Left renal pelvis (tissue), 4 donors: ENCODE results near the gene BRSK2. TPM values are rescaled to one million over a fixed set of nuclear protein-coding genes. Genes with fewer than 3 reads are reported as not detected.

ENCODE experiments used
- DNase-seq, 4 donors: peaks; one replicate each; pipeline ENCODE4 v3.0.0-alpha.2; 2013; ENCODE audit warnings: low read depth in 4 of 4, low spot score in 3 of 4
- polyA plus RNA-seq, 4 donors: library from polyadenylated mRNA; unstranded; fragments of 120-200 nt; gene quantifications; one replicate each; pipeline ENCODE4 v1.2.1, GENCODE V29; 2013; ENCODE audit not compliant: insufficient read length in 4 of 4

BRSK2 gene
- polyA plus RNA-seq, 4 donors = 0.64 to 1.1 (median 0.89) TPM

DNA sequence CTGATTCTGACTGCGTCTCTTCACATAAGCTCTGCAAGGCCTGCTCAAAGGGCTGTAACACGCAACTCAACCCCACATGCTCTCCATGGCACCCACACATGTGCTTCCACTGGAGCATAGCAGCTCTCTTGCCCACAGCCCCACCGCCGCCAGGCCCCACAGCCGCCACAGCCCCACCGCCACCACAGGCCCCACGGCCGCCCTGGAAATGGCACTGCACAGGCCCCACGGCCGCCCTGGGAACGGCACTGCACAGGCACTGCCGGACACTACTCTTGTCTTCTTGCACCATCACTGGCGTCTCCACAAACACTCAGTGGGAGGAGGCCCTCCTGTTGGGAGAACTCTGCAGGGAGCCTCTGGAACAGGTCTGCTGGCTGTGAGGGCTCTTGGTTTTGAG, 88.3 kb downstream of the BRSK2 start:
- DNase-seq = no peak

- DNase-seq = no peak
These were observed 88.8 kb downstream of the BRSK2 start for GRCh38 chr11:1478544-1478943.

DNA sequence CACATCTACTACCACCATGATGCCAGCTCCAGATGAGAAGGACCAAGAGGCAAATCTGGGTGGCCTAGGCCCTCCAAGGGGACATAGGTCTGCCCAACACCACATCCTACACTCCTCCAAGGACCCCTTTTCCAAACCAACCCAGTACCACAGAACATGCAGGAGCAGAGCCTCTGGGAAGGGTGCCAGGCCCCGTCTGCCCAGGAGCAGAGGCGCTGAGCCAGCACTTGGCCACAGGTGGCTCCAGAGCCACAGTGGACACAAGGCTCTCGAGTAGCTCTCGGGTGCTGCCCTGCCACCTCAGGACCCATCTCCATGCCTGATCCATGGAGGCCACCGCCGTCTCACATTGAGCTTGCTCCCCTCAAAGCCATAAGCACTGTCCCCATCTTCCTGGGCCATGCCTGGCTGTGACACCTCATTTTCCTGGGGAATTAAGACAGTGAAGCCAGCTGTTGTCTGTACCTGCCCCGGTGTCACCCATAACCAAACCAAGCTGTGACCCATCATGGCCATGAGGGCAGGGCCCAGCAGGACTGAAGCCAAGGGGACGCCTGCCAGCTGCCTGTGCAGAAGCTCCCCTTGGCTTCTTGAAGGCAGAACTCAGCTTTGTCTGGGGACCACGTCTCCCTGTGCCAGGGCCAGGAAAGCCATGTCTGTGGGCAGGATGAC, 89.4 kb downstream of the BRSK2 start:
- DNase-seq = no peak

- no peak for DNase-seq
These were observed 90.0 kb downstream of the BRSK2 start for GRCh38 chr11:1479678-1480118.

DNA sequence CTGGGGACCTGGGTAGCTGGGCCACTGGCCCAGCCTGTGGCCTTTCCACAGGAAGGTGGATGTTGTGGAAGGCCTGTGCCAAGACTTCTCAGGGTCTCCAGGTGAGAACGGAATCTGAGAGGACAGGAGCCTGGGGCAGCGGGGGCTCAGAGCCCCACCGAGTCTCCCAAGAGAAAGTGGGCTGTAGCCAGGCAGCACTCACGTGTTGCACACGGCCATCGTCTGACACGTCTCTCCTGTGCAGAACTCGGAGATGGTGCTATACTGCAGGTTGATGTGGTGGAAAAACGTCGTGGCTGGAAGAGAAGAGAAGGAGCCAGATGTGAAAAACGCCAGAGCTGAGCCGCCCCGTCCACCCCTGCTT, 90.4 kb downstream of the BRSK2 start:
- no peak for DNase-seq

GRCh38 chr11:1480555-1481482, 91.1 kb downstream of the BRSK2 start:
- DNase-seq = no peak

- no peak for DNase-seq
These were observed 91.7 kb downstream of the BRSK2 start for GRCh38 chr11:1481483-1481825.

DNA sequence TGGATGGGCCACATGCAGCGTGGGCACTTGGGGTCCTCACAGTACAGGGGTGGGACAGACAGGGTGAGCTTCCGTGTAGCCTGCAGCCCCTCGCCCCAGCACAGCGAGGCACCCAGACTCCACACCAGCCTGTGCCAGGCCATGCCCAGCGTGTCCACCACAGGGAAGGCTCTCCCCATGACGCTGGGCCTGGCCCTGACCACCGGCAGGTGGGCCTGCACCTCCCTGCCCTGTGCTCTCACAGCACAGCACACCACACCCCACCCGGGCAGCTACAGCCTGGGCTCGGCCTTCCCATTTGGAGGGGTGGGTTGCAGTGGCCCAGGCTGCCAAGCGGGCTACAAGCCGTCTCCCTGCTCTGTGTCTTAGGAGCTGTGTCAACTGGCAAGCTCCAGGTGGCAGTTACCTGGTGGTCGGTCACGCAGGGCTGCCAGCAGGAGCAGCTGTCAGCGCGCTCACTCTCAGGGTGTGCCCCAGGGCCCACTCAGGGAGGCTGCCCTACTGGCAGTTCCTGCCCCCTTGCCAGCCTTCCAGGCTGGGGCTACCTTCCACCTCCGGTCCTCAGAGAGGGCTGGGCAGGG, 92.2 kb downstream of the BRSK2 start:
- no peak for DNase-seq

DNA sequence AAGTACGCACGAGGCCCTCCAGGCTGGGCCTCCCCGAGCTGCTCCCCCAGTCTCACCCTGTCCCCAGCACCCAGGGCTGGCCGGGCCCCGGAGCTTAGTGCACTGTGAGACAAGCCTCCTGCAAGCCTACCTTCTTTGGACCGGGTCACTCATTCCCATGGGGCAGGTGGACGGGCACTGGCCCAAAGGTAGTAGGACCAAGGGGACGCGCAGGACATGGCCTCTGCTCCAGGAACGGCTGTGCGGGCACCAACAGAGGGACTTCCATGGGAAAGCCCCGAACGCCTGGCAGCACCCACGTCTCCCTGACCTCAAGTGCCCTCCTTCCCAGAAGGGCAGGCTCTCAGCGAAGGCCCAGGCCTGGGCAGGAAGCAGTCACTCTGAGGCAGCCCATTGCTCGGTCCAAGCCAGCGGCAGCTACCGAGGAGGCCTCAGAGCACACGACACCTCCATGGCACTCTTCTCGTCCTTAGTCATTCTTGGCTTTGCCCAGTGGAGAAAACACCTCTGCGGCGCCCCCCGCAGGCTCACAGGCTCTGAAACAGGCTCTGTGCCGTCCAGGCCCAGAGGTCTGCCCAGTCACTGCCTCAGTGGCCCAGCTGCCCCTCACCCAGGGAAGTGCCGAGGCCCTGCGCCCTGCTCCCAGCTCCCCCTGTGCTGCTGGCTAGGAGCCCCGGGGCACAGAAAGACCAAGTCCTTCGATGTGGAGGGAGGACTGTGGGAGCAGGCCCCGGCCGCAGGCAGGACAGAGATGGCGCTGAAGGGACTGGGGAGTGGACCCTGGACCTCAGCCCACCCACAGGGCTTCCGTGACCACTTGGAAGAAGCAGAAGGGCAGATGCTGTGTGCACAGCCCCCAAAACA, 93.1 kb downstream of the BRSK2 start:
- no peak for DNase-seq

DNA sequence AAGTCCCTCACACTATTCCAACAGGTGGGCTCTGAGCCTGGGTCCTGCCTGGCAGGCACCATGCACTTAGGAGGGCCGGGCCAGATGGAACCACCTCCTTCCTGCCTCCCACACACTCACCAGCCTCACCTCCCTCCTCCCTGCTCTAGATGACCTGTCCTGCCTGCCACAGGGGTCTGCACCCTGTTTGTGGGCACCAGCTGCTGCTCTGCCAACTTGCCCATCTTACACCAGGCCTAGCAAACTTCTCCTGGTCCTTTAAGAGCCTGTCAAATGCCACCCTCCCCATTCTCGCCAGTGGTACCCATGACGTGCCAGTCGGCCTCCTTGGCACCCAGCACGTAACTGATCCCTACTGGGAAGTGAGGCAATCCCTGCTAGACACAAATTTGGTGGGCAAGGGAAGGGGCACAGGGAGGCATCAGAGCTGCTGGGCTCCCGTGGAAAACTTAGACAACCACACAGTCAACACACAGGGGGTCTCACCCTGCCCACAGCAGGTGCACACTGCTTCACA, 93.8 kb downstream of the BRSK2 start:
- DNase-seq = no peak

DNA sequence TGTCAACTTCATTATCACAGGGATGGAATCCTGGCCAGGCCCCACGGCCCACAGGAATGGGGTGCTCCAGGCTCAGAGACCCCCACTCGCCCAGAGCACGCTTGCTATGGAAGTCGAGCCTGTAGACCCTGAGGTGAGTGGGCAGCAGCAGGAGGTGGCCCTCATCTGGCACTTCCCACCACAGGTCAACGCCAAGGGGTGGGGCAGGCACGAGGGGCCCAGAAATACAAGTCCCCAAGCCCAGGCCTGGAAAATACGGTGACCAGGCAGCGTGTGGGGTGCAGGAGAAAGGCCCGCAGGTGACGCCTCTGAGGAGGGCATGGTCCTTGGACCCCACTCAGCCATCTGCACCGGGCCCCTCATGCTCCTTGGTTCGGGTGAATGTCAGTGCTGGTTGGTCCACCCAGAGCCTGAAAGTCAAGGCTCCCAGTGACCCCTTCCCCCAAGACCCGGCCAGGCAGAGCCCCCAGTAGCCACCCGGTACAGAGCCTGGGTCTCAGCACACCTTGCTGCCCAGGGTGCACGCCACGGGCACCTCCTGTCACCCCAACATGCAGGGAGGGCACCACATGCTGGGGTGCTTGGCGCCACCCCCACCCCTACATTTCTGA, 94.4 kb downstream of the BRSK2 start:
- DNase-seq = no peak

DNA sequence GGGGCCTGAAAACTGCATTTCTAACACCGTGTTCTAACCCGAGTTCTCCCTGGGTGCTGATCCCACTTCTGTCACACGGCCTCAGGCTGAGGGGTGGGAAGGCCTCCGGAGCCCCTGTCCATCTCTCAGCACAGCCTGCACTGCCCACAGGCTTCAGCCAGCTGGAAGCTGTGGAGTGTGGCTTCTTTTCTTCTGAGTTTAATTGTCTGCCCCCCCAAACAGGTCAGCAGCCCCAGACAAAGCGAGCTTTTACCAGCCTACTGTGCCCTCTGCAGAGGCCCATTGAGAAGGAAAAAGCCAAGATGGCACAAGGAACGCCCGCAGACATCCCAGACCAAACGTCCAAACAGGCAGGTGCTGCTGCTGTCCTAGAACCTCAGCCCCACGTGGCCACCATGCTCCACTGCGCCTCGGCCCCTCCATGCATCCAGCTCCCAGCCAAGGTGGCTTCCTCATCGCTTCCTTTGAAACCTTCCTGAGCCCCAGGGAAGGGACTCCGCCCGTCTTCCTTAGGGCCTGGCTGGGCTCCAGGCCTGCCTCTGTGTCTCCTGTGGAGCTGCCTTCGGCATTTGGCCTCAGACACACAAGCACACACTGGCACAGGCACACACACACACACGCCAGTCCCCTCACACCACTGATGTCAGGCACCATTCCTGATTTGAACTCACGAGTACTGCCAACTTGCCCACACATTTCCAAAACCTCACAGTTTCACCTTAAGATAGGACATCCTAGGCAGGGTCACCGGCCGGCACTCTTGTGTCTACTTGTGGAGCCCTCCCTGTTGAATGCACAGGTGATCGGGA, 95.2 kb downstream of the BRSK2 start:
- DNase-seq = no peak

- no peak for DNase-seq
These were observed 95.8 kb downstream of the BRSK2 start for GRCh38 chr11:1485504-1485885.

GRCh38 chr11:1486054-1486825, 96.5 kb downstream of the BRSK2 start, which contains the start of gene MOB2:
Gene MOB2, minus strand, starts transcription at chr11:1486779. Its CDS starts 223 bp downstream, at chr11:1486556.
- DNase-seq = no peak

DNA sequence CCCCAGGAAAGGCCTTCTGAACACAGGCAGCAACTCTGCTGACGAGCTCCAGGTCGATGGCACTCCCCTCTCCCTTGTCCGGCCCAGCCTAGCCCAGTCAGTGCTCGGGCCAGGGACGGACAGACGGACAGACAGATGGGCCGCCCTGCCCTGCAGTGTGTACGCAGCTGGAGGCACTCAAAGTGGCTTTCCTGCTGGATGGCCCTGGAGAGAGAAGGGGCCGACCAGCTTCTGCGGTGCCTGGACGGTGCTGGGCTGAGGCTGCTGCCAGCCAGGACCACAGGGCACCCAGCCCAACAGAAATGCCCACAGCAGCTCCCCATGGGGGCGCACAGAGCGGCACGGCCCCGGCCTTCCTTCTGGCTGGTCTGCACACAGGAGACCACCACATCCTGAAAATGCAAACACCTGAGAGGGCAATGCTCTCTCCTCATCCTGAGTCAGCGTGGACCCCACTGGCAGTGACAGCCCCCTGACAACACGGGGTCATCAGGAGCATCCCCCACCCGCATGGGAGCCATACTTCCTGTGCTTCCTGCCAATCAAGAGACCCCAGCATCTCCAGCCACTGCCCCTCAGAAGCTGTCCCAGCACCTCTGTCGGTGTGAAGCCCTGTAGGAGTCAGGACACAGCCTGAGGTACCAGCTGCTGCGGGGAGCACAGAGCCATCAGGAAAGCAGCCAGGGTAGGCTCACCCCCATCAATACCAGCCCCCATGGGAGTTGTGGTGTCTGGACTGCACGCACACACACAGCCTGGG, 97.5 kb downstream of the BRSK2 start:
- no peak for DNase-seq

DNA sequence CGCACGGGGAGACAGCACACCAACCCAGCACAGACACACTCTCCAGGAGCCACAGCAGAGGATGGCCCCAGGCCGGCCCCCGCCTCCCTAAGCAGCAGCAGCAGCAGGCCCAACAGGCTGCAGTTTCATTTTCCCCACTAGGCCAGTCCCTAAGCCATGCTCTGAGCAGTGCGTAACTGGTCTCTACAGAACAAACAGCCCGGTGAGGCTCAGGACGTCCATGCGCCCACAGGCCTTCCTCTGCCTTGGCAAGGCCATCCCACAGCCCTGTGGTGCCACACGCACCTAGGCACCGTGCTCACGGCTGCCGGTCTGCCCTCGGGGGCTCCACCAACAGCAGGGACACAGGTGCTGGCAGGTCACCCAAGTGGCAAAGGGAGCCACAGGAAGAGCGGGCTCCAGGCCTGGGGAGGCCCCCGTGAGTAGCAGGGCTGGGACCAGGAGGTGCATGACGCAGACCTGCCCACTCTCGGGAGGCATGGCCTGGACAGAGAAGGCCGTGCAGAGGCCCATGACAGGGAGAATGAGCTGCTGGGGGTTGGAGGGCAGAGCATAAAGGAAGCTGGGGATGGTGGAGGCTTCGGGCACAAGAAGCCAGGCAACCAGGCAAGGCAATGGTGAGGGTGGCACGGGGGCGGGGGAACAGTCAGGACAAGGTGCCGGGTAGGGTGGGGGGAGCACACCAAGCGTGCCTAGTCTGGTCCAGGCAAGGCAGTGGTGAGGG, 98.3 kb downstream of the BRSK2 start:
- DNase-seq = no peak

DNA sequence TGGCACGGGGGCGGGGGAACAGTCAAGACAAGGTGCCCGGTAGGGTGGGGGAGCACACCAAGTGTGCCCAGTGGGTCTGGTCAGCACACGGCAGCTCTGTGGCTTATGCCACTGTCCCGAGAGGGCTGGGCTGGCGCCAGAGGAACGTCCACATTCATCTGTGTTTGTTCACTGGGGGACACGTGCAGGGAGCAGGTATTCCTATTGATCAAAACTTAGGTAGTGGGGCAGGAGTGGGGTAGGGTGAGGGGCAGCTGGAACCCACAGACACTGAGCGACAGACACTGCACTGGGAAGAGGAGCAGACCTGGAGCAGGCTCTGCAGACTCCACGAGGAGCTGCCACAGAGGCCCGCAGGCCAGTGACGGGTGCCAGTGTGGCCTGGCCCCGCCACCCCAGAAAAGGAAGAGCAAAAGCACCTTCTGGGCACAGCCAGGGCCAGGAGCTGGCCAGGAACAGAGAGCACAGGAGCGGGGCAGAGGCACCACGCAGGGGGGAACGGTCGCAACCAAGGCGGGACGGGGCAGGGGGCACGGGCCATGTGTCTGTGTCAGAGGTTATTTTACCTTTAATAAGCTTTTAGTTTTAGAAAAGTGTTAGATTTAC, 98.9 kb downstream of the BRSK2 start:
- no peak for DNase-seq
